ENCODE results near the gene DNAJB6.

DNAJB6 gene

DNA sequence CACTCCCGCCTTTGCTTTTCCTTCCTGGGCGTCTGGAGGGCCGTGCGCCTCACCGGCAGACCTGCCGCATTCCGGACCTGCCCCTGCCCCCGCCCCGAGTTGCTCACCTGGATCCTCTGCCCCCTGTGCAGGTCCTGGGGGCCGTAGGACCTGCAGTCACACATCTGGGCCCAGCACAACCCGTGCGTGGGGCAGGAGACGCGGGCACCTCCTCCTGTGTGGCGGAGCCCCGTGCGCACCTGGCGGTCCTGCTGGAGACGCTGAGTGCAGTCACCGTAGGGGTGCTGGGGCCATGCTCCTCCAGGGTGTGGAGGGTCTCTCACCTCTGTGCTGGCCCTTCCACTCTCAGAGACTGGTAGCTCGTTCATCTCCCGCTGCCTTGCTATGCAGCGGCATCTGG, 85.5 kb downstream of the DNAJB6 start:
- no peak overlapping the region for H3K4me3 ChIP-seq (ENCODE audit: control insufficient read depth, low read depth, low read length)
- TF ChIP-seq, protein P1, sequence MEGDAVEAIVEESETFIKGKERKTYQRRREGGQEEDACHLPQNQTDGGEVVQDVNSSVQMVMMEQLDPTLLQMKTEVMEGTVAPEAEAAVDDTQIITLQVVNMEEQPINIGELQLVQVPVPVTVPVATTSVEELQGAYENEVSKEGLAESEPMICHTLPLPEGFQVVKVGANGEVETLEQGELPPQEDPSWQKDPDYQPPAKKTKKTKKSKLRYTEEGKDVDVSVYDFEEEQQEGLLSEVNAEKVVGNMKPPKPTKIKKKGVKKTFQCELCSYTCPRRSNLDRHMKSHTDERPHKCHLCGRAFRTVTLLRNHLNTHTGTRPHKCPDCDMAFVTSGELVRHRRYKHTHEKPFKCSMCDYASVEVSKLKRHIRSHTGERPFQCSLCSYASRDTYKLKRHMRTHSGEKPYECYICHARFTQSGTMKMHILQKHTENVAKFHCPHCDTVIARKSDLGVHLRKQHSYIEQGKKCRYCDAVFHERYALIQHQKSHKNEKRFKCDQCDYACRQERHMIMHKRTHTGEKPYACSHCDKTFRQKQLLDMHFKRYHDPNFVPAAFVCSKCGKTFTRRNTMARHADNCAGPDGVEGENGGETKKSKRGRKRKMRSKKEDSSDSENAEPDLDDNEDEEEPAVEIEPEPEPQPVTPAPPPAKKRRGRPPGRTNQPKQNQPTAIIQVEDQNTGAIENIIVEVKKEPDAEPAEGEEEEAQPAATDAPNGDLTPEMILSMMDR (conservative IDR thresholded peaks at IDR 0.05; ENCODE audit: control insufficient read depth, insufficient read depth, low read depth, low read length): no peak
- no peak for DNase-seq (ENCODE audit: low read depth)

DNA sequence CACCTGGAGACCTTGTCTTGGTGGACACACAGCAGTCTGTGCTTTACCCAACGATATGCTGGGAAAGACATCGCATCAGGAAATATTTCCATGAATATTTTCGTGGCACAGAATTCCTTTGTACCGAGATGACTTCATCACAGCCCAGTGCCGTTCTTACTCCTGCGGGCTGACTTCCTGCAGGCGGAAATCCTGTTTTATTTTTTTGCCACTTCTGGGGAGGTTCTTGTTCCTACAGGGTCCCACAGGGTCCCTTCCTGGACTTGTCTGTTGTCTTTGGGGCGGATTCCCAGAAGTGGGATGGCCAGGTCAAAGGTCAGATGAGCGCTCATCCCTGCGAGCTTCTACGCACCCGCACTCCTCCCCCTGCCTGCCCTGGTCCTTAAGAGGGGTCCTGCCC, 86.5 kb downstream of the DNAJB6 start:
- TF ChIP-seq, protein P1 (conservative IDR thresholded peaks at IDR 0.05; ENCODE audit: control insufficient read depth, insufficient read depth, low read depth, low read length): no peak
- no peak for DNase-seq (ENCODE audit: low read depth)
- H3K4me3 ChIP-seq (ENCODE audit: control insufficient read depth, low read depth, low read length): no peak overlapping the region

DNA sequence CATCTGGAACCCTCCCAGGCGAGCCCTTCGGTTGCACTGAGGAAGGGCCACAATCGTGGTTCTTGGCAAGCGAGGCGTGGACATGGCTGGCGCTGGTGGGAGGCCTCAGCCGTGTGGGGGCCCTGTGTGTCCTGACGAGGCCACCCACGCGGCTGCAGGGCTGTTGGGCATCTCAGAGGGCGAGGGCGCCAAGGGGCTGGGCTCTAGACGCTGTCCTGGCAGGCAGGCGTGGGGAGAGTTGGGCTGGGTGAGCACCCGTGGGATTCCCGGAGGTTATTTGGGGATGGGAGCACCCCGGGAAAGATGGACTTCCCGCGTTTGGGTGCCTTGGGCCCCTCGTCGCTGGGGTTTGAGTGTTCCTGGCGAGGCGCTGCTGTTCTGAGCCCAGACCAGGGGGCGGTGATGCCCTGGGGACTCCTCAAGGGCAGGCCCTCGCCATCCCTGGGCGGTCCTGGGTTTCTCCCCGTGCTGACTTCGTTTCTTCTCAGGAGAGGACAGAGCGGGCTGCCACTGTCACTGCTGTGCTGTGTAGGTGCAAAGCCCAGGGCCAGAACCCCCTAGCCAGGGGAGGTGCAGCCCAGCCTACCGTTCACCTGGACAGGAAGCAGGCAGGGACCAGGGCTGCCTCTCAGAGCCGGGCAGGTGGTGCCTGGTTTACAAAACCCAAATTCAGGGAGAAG, 87.2 kb downstream of the DNAJB6 start:
- TF ChIP-seq, protein P1 (conservative IDR thresholded peaks at IDR 0.05; ENCODE audit: control insufficient read depth, insufficient read depth, low read depth, low read length): no peak
- no peak for DNase-seq (ENCODE audit: low read depth)
- H3K4me3 ChIP-seq (ENCODE audit: control insufficient read depth, low read depth, low read length): no peak overlapping the region

DNA sequence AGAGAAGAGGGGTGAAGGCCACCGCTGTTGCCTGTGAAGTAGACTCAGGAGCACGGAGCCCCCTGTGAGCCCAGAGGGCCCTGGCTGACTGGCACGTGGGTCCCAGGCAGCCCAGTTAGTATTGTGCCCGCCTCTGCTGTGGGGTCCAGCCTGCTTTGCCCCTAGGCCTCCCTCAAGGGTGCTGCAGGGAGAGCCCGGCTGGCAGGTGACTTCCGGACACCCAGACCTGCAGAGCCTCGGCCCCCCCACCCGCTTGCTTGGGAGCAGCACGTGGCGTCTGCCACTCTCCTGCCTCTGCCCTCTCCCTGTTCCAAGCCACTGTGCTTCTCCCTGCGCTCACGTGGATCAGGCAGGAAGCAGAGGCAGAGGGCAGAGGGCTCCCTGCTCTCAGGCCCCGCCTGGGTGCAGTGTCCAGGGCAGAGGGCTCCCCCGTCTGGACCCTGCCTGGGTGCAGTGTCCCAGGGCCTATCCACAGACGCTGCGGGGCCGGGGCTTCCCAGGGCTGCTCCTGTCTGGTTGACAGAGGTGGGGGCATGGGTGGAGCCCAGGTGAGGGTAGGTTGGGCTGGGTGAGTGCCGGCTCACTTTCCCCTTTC, 88.4 kb downstream of the DNAJB6 start:
- TF ChIP-seq, protein P1 (conservative IDR thresholded peaks at IDR 0.05; ENCODE audit: control insufficient read depth, insufficient read depth, low read depth, low read length): no peak
- DNase-seq (ENCODE audit: low read depth): no peak
- H3K4me3 ChIP-seq (ENCODE audit: control insufficient read depth, low read depth, low read length): no peak overlapping the region

DNA sequence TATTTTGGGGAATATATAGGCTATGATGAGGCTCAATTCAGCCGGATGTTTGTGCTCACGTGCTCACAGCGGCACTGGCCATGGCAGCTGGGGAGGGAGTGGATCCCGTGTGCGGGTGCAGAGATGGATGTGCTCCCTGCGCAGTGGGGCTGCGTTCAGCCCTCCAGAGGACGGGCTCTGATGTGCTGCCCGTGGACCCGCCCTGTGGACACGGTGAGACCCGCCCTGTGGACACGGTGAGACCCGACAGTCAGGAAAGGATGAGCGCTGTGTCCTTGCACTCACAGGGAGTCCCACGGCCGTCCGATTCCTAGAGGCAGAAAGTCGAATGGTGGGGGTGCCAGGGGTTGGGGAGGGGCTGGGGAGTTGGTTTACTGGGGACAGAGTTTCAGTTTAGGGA, 89.0 kb downstream of the DNAJB6 start:
- H3K4me3 ChIP-seq (ENCODE audit: control insufficient read depth, low read depth, low read length): no peak overlapping the region
- DNase-seq (ENCODE audit: low read depth): no peak
- TF ChIP-seq, protein P1 (conservative IDR thresholded peaks at IDR 0.05; ENCODE audit: control insufficient read depth, insufficient read depth, low read depth, low read length): no peak

DNA sequence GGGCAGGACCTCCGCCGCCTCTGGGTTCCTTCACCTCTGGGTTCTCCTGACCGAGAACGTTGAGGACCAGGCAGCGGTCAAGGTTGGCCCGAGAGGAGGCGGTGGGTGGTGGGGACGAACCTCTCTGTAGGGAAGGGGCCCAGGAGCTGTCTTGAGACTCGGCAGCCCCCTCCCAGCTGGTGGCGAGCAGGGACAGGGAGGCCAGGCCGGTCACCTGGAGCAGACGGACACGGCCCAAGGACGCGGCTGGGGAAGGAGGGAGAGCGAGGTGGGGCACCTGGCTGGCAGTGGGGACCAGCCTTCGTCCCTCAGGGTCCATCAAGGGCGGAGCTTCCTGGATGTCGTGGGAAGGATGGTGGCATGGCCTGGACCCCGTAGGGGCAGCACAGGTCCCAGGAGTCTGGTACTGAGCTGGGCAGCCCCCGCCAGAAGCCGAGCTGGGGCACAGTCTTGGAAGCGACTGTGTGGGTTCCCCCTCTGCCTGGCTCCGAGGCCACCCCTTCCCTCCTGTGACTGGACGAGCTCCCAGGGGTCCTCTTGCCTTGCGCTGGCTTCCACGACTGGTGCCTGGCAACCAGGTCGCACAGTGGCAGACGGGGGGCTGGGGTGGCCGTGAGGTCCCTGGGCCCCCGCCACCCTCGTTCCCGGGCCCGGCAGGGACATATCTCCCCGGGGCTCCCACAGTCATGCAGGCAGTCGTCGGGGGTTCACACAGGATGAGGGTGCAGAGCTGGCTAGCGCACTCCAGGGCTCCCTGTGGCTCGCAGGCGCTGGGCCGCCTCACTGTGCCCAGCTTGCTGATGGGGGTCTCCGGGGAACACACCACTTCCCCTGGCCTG, 89.9 kb downstream of the DNAJB6 start:
- TF ChIP-seq, protein P1 (conservative IDR thresholded peaks at IDR 0.05; ENCODE audit: control insufficient read depth, insufficient read depth, low read depth, low read length): no peak
- no peak overlapping the region for H3K4me3 ChIP-seq (ENCODE audit: control insufficient read depth, low read depth, low read length)
- DNase-seq (ENCODE audit: low read depth): no peak
